ENCODE data around the gene SYCP2. TPM values are rescaled to one million over a fixed set of nuclear protein-coding genes. Genes with fewer than 3 reads are reported as not detected.

SYCP2 gene
- total and polyA plus RNA-seq, 7 donors = 0.29 to 1.1 (median 0.49) TPM

GRCh38 chr20:59820204-59821041 is 113.0 kb downstream of the SYCP2 start:
- H3K4me3 ChIP-seq = no peak overlapping the region
- peaks cover 0 to 7% (median 0%) of the 10 kb centered on the region in 3 donors for H3K27me3 ChIP-seq (ENCODE audit: insufficient read depth in 3 of 3, low read length in 2 of 3)
- intact Hi-C loops (cut with DNase I) = no loop called here
- TF ChIP-seq, protein P1, sequence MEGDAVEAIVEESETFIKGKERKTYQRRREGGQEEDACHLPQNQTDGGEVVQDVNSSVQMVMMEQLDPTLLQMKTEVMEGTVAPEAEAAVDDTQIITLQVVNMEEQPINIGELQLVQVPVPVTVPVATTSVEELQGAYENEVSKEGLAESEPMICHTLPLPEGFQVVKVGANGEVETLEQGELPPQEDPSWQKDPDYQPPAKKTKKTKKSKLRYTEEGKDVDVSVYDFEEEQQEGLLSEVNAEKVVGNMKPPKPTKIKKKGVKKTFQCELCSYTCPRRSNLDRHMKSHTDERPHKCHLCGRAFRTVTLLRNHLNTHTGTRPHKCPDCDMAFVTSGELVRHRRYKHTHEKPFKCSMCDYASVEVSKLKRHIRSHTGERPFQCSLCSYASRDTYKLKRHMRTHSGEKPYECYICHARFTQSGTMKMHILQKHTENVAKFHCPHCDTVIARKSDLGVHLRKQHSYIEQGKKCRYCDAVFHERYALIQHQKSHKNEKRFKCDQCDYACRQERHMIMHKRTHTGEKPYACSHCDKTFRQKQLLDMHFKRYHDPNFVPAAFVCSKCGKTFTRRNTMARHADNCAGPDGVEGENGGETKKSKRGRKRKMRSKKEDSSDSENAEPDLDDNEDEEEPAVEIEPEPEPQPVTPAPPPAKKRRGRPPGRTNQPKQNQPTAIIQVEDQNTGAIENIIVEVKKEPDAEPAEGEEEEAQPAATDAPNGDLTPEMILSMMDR (IDR thresholded peaks at IDR 0.05) = no peak
- DNase-seq (peak in 1 of 2 donors; percentile 77), ATAC-seq (peak in 1 of 4 donors; percentile 33)
- H3K36me3 ChIP-seq (ENCODE audit: insufficient read depth in 1 of 2, low read depth in 1 of 2) = no peaks in the 10 kb centered on the region
- no peaks in the 10 kb centered on the region for H3K4me1 ChIP-seq
- no peak overlapping the region for H3K27ac ChIP-seq
- WGBS, 3 donors = 35 to 44% (median 36%) methylated on average over 11 of the region's 11 CpGs
- H3K9me3 ChIP-seq = no peaks in the 10 kb centered on the region

GRCh38 chr20:59819496-59820203 is 113.8 kb downstream of the SYCP2 start:
- TF ChIP-seq, protein P1 (IDR thresholded peaks at IDR 0.05) = no peak
- 86 to 90% (median 90%) methylated on average over 19 to 20 of the region's 20 CpGs for WGBS, 3 donors
- DNase-seq (no peak), ATAC-seq (no peak)
- no peaks in the 10 kb centered on the region for H3K4me1 ChIP-seq
- no peaks in the 10 kb centered on the region for H3K36me3 ChIP-seq (ENCODE audit: insufficient read depth in 1 of 2, low read depth in 1 of 2)
- intact Hi-C loops (cut with DNase I) = no loop called here
- H3K27ac ChIP-seq = no peak overlapping the region
- no peak overlapping the region for H3K4me3 ChIP-seq
- H3K27me3 ChIP-seq (ENCODE audit: insufficient read depth in 3 of 3, low read length in 2 of 3) = peaks cover 0 to 7% (median 0%) of the 10 kb centered on the region in 3 donors
- H3K9me3 ChIP-seq = no peaks in the 10 kb centered on the region

GRCh38 chr20:59818911-59819310 is 114.5 kb downstream of the SYCP2 start:
- Histone ChIP-seq H3K9me3 (no peaks in the 10 kb centered on the region), H3K4me3 (no peak overlapping the region), H3K27me3 (ENCODE audit: insufficient read depth in 3 of 3, low read length in 2 of 3) (peaks cover 0 to 7% (median 0%) of the 10 kb centered on the region in 3 donors), H3K36me3 (ENCODE audit: insufficient read depth in 1 of 2, low read depth in 1 of 2) (no peaks in the 10 kb centered on the region), H3K27ac (no peak overlapping the region), H3K4me1 (no peaks in the 10 kb centered on the region)
- TF ChIP-seq, protein P1 (IDR thresholded peaks at IDR 0.05) = no peak
- no peak for ATAC-seq
- 91 to 92% (median 91%) methylated on average over 10 of the region's 10 CpGs for WGBS, 3 donors
- DNase-seq = no peak
- intact Hi-C loops (cut with DNase I) = no loop called here

DNA sequence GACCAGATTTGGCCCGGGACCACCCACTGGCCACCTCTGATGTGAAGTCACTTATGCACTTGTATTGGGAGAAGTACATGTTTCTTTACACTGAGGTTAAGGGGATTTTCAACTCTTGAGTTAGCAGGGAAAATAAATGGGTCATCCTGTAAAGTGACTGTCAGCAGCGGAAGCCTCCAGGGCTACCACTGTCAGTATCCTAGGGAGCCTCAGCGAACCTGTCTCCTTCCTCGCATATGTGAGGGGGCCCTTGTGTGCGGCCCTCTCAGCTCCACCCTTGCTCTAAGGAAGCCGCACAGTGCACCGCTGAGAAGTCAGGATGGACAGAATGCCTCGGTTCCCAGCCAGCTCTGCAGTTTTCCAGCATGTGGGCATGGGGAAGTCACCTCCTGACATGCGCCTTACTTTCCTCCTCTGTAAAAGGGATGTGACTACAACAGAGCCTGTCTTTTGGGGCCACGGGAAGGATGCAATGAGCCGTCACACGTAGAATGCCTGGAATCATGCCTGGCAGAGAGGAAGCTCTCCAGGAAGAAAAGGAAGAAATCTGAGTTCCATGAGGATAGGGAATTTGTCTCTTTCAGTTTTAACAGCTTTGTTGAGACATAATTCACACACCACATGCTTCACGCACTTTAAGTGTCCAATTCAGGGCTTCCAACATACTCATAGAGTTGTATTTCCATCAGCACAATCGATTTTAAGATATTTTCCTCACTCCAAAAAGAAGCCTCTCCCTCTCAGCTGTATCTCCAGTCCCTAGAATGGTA is 115.4 kb downstream of the SYCP2 start:
- no peaks in the 10 kb centered on the region for H3K9me3 ChIP-seq
- H3K27ac ChIP-seq = no peak overlapping the region
- no peaks in the 10 kb centered on the region for H3K36me3 ChIP-seq (ENCODE audit: insufficient read depth in 1 of 2, low read depth in 1 of 2)
- no peak for DNase-seq
- peaks cover 0 to 7% (median 0%) of the 10 kb centered on the region in 3 donors for H3K27me3 ChIP-seq (ENCODE audit: insufficient read depth in 3 of 3, low read length in 2 of 3)
- WGBS, 3 donors = 75 to 81% (median 79%) methylated on average over 14 of the region's 14 CpGs
- intact Hi-C loops (cut with DNase I) = no loop called here
- TF ChIP-seq, protein P1 (IDR thresholded peaks at IDR 0.05) = no peak
- H3K4me1 ChIP-seq = no peaks in the 10 kb centered on the region
- H3K4me3 ChIP-seq = no peak overlapping the region
- ATAC-seq = no peak
